GM18873 (cell line): ENCODE measurements around the gene MYO3B.
"Not testable (repeated sequence)": the region's sequence is repeated elsewhere in the genome, so short reads cannot be mapped to it uniquely, and the experiment has no call there.

Experiments
- ATAC-seq: cut with Tn5 transposase; IDR thresholded peaks from one replicate; pipeline ENCODE4 v1.9.1; 2021; ENCODE audit warnings: mild to moderate bottlenecking, moderate library complexity, moderate number of reproducible peaks; ENCODE audit not compliant: unreplicated experiment, low FRiP score

The MYO3B gene

DNA sequence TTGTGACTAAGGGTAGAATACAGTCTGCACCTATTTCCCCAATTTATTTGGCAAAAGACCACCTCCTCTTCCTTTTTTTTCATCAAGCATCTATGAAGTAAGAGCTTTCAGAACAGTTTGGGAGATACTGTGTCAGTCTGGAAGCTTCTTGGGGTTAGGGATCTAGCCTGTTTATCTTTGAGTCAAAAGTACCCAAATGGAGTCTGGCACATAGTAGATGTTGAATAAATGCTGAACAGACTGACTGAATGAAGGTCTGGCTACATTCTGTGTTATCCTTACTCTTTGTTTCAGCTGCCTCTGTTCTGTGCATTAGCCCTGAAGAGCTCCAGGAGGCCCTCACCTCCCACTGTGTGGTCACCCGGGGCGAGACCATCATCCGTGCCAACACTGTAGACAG lies 223.2 kb downstream of the MYO3B start:
- no peak for ATAC-seq

DNA sequence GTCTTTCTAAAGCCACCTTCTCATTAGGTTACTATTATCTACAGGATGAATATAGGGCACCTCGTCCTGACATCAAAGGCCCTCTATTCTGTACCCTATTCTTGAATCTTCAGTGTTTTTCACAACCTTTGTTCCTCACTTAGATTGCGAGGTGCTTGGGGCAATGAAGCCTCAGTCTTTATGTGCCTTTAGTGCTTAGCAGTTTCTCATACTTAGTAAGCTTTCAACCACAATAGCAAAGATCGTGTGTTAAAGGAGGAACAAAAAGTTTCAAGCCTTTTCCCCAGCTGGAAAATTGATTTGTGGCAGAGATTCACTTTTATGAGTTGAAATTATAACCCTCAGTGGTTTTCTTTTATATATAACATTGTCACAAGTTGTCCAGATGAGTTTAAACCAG lies 226.9 kb downstream of the MYO3B start:
- ATAC-seq: no peak

DNA sequence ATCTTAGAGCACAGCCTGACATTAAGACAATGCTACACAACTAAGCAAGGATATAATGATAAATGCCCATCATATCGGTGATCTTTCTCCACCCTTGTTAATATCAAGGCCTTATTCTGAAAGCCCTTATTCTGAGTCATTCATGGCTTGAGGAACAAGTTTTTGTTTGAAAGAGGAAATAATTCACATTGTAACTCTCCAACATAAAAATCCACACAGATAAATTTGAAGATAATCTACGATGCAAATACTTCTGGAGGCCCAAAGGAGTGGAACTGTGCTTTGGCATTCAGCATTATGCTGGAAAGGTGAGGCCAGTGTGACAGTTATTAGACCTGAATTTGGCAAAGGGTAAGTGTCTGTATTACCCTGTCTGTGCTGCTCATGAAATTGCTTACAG lies 227.4 kb downstream of the MYO3B start:
- ATAC-seq: no peak

GRCh38 chr2:170408461-170409163 lies 230.7 kb downstream of the MYO3B start:
- ATAC-seq: no peak

DNA sequence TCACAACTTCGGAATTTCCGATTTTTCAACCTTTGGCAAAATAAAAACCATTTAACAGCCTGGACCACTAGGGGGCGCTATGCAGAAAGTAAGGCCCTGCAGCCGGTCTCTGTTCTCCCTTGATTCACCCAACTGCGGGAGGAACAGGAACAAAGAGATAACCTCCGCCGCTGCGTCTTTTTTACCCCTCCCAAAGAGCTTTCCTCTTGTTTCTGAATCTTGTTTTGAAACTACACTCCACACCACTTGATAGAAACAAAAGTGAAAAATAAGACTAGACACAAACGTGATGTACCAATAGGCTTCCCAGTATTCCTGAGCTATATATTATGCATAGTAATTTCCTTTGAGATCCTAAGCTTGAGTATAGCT lies 231.2 kb downstream of the MYO3B start:
- ATAC-seq: no peak

DNA sequence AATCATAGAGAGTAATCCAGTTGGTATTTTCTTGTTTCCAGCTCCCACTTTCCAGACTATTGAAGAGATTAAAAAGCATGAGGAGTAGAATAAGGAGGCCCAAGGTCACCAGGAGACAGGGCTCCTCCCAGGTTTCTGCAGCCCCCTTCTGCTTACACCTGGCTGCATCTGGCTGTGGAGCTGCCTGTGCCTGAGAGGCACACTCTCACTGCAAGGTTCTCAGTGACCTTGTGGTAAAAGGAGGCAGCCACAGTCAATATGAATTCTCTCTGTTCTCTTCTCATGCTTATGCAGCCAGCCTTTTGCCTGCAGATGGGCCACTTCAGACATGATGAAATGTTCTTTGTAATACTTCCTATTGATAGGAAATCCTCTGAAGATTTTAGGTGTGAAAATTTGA lies 233.7 kb downstream of the MYO3B start:
- ATAC-seq: no peak

DNA sequence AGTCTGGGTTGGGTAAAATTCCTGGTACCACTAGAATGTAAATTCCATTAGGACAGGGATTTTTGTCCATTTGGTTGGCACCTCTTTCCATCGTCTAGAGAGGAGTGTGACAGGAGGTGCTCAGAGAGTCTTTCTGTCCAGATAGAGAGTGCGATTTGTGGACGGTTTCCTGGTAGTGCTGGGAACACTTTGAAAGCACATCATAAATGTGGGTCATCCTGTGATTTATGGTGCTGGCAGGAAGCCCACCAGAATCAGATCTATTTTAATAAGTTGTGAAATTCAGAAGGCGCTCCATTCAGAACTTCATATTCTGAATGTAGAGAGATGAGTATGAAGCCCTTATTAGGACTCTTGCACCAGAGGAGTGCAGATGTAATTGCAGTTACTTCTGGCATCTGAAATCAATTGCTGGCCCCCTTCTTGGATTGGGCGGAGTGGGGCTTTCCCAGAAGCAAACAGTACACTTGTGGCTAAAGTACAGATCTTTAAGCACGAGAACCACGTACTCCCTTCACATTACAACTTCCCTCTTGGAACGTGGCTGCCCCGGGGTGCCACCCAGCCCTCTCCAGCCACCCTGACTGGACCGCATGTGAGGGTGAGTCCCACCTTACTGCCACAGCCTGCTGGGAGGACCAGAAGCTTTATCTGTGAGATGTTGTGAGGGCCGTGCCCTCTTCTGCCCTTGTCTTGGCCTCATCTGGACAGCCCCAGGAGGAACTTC lies 243.2 kb downstream of the MYO3B start:
- ATAC-seq: no peak

- ATAC-seq: no peak
Observed at GRCh38 chr2:170423919-170424318, 246.0 kb downstream of the MYO3B start.

- ATAC-seq: no peak
Observed at GRCh38 chr2:170425281-170425751, 247.4 kb downstream of the MYO3B start.

DNA sequence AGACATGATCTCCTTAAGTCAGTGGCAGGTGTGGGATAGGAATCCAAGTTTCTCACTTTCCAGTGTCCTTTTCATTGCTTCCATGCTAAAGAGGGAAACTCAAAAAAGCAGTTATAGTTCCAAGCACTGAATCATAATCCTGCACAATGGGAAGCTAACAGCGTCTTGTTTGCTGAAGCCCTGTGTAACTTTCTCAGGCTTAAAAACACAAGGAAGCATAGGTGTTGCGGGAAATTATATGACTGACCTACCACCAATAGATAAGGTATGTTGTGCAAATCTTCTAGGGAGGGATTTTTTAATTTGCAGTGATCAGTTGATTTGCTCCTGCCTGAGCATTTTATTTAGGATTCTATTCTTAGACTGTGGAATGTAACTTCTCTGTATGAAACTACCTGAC lies 250.9 kb downstream of the MYO3B start:
- no peak for ATAC-seq

- ATAC-seq: no peak
Observed at GRCh38 chr2:170432823-170433222, 254.9 kb downstream of the MYO3B start.

DNA sequence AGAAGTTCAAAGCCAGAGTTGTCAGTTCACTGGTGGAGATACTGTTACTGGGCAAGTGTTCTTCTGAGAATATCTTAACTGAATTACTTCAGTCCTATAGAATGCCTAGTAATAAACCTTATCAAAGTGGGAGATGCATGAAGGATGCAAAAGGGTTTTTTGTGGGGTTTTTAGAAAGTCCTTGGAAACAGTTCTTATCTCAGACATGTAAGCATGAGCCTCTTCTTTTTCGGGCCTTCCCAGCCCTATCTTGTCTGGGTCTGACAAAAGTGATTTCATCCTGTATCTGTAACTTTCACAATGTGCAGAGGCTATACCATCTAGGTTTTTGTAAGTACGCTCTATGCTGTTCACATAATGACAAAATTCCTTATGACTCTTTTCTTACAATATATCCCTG lies 255.5 kb downstream of the MYO3B start:
- ATAC-seq: no peak

- not testable (repeated sequence) for ATAC-seq
Observed at GRCh38 chr2:170434396-170434795, 256.4 kb downstream of the MYO3B start.

DNA sequence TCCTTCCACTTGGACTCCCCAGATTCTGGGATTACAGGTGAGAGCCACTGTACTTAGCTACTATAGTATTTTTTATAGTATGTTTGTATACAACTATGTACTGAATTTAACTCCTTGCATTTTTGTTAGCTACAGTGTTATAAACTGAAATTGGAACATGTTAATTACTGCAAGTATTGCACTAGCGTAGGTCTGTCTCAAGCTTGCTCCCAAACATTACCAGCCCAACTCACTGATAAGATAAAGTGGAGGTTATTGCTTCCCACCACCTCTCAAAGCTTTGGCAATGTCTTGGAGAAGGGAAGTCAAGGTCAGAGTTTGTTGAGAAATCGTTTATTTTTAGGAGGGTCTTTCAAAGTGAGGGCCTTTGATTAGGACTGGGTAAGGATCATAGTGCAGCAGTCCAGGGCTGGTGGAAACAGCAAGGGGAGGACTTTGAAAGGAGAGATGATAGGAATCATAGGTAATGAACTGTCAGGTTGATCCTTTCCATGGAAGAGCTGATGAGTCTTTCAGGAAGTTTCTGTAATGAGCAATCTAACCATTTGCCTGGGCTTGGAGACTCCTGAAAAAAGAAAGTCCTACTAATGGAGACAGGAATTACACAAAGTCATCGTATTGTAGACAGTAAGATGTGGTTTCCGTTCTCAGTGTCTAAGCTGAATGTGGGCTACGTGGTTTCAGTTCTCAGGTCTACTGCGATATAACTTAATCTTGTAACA lies 257.1 kb downstream of the MYO3B start:
- no peak for ATAC-seq

DNA sequence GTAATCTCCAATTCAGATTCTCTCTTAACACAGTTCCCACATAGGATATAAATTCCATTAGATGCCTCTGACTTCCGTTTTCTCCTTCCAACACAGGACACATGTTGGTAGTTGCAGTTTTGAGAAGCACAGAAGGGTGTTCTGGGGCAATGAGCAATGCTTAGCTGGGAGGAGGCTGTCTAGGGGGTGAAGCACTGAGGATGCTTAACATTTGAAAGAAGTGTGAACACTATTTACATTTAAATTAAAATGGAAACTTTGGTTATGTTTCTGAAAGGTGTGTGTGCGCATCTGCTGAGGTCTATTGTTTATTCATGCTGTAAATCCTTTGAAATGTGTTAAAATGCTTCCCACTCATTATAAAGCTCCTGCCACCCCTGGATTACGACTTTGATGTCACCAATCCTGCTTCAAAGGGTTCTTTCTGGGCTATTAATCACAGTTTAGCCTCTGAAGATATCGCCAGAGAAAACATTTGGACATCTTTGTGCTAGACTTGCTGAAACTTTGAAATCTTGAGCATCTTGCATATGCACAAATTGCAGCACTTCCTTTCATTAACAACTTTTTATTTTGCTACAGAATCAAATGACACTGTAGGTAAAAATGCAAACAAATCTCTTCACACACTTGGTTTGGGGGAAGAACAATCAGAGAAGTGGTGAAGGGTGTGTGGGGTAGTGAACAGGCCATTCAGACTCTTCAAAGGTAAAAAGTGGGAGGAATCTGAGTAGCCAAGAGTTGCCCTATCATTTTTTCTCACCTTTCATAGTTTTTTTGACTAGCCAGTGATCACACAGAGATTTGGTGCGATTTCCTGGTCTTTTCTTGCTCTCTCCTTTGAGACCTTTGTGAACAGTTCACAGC lies 258.4 kb downstream of the MYO3B start:
- ATAC-seq: no peak

DNA sequence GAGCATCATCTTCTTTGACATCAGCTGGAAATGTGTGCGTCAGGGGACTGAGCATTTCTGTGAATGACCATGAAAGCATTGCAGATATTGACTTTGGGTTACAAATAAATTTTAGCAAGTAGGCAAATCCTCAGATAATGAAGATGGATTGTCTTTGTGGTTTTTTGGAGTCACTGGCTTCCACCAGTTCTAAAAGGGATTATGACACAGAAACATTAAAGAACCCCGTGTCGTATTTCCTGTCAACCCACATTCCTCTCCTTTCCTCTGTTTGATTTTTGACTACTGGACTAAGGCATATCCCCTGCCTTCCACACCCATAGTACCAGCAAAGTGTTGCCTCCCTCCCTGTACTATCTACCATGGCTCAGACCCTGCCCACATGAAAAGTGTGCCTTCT lies 268.1 kb downstream of the MYO3B start:
- no peak for ATAC-seq

DNA sequence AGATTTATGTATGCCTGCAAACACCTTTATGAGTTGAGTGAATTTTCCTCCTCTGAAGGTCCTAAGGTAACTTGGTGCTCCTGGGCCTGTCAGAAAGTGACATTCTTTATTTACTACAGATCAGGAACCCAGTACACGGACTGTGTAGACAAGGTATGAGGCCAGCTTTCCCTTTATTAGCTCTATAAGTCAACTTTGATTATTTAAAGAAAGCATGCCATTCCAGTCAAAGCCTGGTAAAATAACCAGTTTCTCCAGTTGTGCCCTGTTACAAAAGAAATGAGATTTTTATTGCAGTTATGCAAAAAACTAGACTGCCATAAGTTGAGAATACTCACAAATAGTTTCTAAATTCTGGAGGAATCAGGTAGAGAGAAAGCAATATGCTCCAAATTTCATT lies 271.1 kb downstream of the MYO3B start:
- no peak for ATAC-seq

DNA sequence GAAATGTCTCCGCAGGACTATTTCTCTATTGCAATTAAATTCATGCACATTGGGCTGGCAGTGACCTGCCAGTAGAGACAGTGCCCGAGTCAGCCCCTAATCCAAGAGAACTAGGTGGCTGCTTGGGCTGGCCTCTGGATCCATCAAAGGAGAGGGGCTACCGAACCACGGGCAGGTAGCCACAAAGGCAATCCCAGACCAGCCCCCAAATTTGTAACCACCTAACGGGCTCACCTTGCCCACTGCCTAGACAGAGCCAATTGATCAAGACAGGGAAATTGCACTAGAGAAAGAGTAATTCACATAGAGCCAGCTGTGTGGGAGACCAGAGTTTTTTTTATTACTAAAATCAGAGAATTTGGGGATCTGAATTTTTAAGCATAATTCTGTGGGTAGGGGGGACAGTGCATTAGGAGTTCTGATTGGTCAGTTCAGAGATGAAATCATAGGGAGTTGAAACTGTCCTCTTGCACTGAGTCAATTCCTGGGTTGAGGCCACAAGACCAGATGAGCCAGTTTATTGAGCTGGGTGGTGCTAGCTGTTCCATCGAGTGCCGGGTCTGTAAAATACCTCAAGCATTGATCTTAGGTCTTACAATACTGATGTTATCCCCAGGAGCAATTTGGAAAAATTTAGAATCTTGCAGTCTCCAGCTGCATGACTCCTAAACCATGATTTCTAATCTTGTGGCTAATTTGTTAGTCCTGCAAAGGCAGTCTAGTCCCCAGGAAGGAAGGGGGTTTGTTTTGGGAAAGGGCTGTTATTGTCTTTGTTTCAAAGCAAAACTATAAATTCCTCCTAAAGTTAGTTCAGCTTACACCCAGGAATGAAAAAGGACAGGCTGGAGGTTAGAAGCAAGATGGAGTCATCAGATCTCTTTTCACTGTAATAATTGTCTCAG lies 276.8 kb downstream of the MYO3B start:
- ATAC-seq: no peak

GRCh38 chr2:170455617-170456426 lies 277.9 kb downstream of the MYO3B start:
- ATAC-seq: no peak
